WI38 (cell line): Measurements from ENCODE around the gene GABRP.
A peak's percentile ranks its signal among the peaks of the same experiment; 100 is the strongest.

Experiments
- H3K4me3 ChIP-seq: 2 replicates; pipeline ENCODE4 v1.5.1; 2011; ENCODE audit warnings: low read depth, mild to moderate bottlenecking, control low read depth, low read length
- TF ChIP-seq, protein P1 (sequence below): IDR thresholded peaks from 2 replicates; pipeline ENCODE4 v1.5.1; 2012; ENCODE audit warnings: low read depth, mild to moderate bottlenecking, control low read depth, low read length

Gene GABRP

DNA sequence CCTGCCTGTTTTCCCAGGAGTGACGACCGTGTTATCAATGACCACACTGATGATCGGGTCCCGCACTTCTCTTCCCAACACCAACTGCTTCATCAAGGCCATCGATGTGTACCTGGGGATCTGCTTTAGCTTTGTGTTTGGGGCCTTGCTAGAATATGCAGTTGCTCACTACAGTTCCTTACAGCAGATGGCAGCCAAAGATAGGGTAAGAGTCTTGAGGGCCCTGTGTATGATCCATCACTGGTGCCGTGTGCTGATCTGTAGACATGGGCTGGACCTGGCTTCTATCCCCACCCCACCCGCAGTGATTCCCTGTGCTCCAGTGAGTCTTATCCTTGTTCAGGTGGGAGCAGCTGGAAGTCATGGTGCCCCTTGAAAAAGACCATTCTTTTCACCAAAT, 26.0 kb downstream of the GABRP start:
- no peak overlapping the region for H3K4me3 ChIP-seq
- TF ChIP-seq, protein P1, sequence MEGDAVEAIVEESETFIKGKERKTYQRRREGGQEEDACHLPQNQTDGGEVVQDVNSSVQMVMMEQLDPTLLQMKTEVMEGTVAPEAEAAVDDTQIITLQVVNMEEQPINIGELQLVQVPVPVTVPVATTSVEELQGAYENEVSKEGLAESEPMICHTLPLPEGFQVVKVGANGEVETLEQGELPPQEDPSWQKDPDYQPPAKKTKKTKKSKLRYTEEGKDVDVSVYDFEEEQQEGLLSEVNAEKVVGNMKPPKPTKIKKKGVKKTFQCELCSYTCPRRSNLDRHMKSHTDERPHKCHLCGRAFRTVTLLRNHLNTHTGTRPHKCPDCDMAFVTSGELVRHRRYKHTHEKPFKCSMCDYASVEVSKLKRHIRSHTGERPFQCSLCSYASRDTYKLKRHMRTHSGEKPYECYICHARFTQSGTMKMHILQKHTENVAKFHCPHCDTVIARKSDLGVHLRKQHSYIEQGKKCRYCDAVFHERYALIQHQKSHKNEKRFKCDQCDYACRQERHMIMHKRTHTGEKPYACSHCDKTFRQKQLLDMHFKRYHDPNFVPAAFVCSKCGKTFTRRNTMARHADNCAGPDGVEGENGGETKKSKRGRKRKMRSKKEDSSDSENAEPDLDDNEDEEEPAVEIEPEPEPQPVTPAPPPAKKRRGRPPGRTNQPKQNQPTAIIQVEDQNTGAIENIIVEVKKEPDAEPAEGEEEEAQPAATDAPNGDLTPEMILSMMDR, result peak; percentile 68

DNA sequence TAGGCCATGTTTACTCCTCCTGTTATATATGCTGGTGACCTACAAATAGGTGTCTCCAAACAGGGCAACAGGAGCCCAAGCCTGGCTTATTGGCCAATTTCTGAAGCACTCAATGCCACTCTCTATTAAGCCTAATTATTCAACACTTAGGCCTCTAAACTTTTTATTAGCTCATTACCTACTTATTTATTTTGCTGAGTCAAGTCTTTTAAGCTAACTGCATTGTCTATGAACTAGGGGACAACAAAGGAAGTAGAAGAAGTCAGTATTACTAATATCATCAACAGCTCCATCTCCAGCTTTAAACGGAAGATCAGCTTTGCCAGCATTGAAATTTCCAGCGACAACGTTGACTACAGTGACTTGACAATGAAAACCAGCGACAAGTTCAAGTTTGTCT, 28.2 kb downstream of the GABRP start:
- TF ChIP-seq, protein P1, result no peak
- H3K4me3 ChIP-seq, result no peak overlapping the region

- H3K4me3 ChIP-seq, result no peak overlapping the region
- TF ChIP-seq, protein P1, result no peak
Observed at GRCh38 chr5:170813231-170813630, 29.7 kb downstream of the GABRP start.

GRCh38 chr5:170817195-170817594, 33.7 kb downstream of the GABRP start:
- TF ChIP-seq, protein P1, result no peak
- H3K4me3 ChIP-seq, result no peak overlapping the region

DNA sequence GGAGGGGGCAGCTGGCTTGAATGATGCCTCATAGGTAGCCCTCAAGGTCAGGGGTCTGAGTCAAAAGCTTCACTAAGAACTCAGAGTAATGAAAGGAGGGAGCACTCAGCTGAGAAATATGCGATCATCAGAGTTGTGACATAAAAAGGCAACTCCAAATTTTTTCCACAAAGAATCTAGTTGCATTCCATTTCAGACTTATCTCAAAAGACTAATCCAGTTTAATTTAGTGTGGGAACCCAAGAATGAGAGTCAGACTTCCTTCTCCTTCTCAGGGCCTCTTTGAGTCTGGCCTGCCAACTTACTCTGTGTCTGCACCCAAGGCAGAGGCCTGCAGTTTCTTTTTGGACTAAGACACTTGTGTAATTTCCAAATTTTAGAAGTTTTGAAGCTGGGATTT, 34.7 kb downstream of the GABRP start:
- H3K4me3 ChIP-seq, result no peak overlapping the region
- TF ChIP-seq, protein P1, result no peak

DNA sequence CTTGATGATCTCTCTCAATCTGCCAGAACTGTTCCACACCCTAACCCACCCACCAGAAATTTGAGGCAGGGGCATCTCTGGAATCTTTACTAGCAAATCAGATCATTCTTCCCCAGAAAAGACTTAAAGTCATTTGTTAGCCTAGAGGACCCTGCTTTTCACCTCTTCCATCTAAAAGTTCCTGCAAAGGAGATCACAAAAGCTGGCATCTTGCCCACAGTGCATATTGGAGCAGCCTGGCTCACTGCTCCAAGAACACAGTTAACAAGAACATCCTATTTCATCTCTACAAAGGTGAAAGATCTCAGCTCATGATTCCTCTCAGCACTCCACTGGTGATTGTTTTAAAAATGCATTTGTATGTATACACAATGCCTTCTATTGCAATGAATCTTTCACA, 36.3 kb downstream of the GABRP start:
- TF ChIP-seq, protein P1, result no peak
- H3K4me3 ChIP-seq, result no peak overlapping the region

- H3K4me3 ChIP-seq, result no peak overlapping the region
- TF ChIP-seq, protein P1, result no peak
Observed at GRCh38 chr5:170821257-170821800, 37.8 kb downstream of the GABRP start.
